Mammary epithelial cell (primary cell): ENCODE results near the gene CCDC78.

Experiments used
- EZH2 ChIP-seq: IDR thresholded peaks from 2 replicates; pipeline ENCODE4 v1.6.1; 2012; ENCODE audit warnings: low read length, inconsistent platforms, borderline replicate concordance
- TF ChIP-seq, protein P1 (sequence below), 2 donors: IDR thresholded peaks in 1 of 2; conservative IDR thresholded peaks in 1 of 2; 2 replicates each; pipeline ENCODE4 v1.5.1; 2011 to 2012; ENCODE audit warnings: inconsistent platforms in 2 of 2, low read length in 2 of 2, mild to moderate bottlenecking in 2 of 2, control low read depth in 1 of 2, low read depth in 1 of 2; ENCODE audit not compliant: insufficient read depth in 1 of 2; ENCODE audit errors: extremely low read depth in 1 of 2

DNA sequence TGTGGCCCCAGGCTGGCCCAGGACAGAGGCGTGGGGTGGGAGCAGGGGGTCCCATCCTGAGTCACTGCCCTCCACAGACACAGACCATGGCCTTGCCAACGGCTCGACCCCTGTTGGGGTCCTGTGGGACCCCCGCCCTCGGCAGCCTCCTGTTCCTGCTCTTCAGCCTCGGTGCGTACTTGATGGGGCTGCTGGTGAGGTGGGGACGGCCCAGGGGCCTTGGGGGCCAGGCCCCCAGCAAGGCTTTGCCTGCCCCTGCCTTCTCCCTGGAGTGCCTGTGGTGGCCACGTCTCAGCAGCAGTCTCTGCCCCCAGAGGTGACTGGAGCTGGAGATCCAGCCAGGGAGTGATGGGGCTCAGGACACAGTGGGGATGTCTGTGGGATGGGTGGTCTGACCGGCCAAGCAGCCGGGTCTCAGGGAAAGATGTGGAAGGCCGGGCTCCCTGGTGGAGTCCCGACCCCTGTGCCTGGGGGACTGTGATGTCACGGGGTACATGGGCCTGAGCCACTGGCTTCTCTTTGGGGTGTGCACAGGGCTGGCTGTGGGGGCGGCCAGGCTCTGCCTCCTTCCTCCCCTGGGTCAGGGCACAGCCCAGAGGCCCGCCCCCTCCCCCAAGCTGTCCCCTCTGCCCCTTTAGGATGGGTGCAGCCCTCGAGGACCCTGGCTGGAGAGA, 36.5 kb upstream of the CCDC78 start:
- TF ChIP-seq EZH2, result no peak
- TF ChIP-seq, protein P1, sequence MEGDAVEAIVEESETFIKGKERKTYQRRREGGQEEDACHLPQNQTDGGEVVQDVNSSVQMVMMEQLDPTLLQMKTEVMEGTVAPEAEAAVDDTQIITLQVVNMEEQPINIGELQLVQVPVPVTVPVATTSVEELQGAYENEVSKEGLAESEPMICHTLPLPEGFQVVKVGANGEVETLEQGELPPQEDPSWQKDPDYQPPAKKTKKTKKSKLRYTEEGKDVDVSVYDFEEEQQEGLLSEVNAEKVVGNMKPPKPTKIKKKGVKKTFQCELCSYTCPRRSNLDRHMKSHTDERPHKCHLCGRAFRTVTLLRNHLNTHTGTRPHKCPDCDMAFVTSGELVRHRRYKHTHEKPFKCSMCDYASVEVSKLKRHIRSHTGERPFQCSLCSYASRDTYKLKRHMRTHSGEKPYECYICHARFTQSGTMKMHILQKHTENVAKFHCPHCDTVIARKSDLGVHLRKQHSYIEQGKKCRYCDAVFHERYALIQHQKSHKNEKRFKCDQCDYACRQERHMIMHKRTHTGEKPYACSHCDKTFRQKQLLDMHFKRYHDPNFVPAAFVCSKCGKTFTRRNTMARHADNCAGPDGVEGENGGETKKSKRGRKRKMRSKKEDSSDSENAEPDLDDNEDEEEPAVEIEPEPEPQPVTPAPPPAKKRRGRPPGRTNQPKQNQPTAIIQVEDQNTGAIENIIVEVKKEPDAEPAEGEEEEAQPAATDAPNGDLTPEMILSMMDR (conservative IDR thresholded peaks at IDR 0.05 in 1 of 2, IDR thresholded peaks at IDR 0.05 in 1 of 2; ENCODE audit: extremely low read depth in 1 of 2, insufficient read depth in 1 of 2, low read depth in 1 of 2, low read length in 2 of 2), result no peak
